NCI-H146 (cell line): ENCODE results near the gene PCDH9.

Experiments used
- DNase-seq: peaks from one replicate; lab custom pipeline; 2025; lab: John Stamatoyannopoulos, UW

PCDH9 gene

GRCh38 chr13:66459143-66459542 is 771.0 kb downstream of the PCDH9 start:
- DNase-seq, result no peak

GRCh38 chr13:66446413-66446812 is 783.7 kb downstream of the PCDH9 start:
- DNase-seq, result no peak

- no peak for DNase-seq
Observed at GRCh38 chr13:66443926-66444325, 786.2 kb downstream of the PCDH9 start.

- no peak for DNase-seq
Observed at GRCh38 chr13:66440938-66441337, 789.2 kb downstream of the PCDH9 start.

- no peak for DNase-seq
Observed at GRCh38 chr13:66430728-66431127, 799.4 kb downstream of the PCDH9 start.

GRCh38 chr13:66430269-66430668 is 799.9 kb downstream of the PCDH9 start:
- DNase-seq, result no peak

- no peak for DNase-seq
Observed at GRCh38 chr13:66429156-66429555, 801.0 kb downstream of the PCDH9 start.

GRCh38 chr13:66427458-66427861 is 802.7 kb downstream of the PCDH9 start:
- no peak for DNase-seq

GRCh38 chr13:66425741-66426140 is 804.4 kb downstream of the PCDH9 start:
- no peak for DNase-seq

GRCh38 chr13:66424422-66424821 is 805.7 kb downstream of the PCDH9 start:
- DNase-seq, result no peak

- DNase-seq, result no peak
Observed at GRCh38 chr13:66415444-66415843, 814.7 kb downstream of the PCDH9 start.

- no peak for DNase-seq
Observed at GRCh38 chr13:66414066-66414800, 815.9 kb downstream of the PCDH9 start.

GRCh38 chr13:66410314-66410713 is 819.8 kb downstream of the PCDH9 start:
- DNase-seq, result no peak

- no peak for DNase-seq
Observed at GRCh38 chr13:66409542-66409941, 820.6 kb downstream of the PCDH9 start.

GRCh38 chr13:66407128-66407527 is 823.0 kb downstream of the PCDH9 start:
- no peak for DNase-seq

GRCh38 chr13:66405908-66406802 is 824.0 kb downstream of the PCDH9 start:
- DNase-seq, result no peak

GRCh38 chr13:66402546-66402945 is 827.6 kb downstream of the PCDH9 start:
- DNase-seq, result no peak

GRCh38 chr13:66402066-66402465 is 828.1 kb downstream of the PCDH9 start:
- peak; percentile 7 for DNase-seq

GRCh38 chr13:66400292-66400691 is 829.8 kb downstream of the PCDH9 start:
- DNase-seq, result no peak

- no peak for DNase-seq
Observed at GRCh38 chr13:66399873-66400272, 830.3 kb downstream of the PCDH9 start.

GRCh38 chr13:66397133-66397532 is 833.0 kb downstream of the PCDH9 start:
- DNase-seq, result no peak

- DNase-seq, result no peak
Observed at GRCh38 chr13:66391322-66391721, 838.8 kb downstream of the PCDH9 start.

GRCh38 chr13:66378894-66379293 is 851.2 kb downstream of the PCDH9 start:
- no peak for DNase-seq
